Measurements from ENCODE around the gene SLC25A41. TPM values are rescaled to one million over a fixed set of nuclear protein-coding genes. Genes with fewer than 3 reads are reported as not detected.

SLC25A41 gene
- polyA plus RNA-seq, 3 donors: not detected

DNA sequence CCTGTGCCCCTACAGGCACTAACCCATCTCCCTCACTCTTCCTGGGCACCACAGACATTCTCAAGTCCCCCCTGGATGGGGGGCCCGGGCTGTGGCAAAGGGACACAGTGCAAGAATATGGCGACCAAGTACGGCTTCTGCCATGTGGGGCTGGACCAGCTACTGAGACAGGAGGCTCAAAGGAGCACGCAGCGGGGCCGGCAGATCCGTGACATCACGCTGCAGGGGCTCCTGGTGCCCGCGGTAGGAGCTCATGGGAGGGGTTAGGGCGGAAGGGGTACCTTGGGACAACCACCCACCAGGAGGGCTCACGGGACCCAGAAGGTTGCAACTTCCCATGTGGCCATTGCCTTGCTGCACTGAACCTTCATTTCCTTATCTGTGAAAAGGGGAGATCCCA lies 37.3 kb downstream of the SLC25A41 start:
- TF ChIP-seq, protein P1, sequence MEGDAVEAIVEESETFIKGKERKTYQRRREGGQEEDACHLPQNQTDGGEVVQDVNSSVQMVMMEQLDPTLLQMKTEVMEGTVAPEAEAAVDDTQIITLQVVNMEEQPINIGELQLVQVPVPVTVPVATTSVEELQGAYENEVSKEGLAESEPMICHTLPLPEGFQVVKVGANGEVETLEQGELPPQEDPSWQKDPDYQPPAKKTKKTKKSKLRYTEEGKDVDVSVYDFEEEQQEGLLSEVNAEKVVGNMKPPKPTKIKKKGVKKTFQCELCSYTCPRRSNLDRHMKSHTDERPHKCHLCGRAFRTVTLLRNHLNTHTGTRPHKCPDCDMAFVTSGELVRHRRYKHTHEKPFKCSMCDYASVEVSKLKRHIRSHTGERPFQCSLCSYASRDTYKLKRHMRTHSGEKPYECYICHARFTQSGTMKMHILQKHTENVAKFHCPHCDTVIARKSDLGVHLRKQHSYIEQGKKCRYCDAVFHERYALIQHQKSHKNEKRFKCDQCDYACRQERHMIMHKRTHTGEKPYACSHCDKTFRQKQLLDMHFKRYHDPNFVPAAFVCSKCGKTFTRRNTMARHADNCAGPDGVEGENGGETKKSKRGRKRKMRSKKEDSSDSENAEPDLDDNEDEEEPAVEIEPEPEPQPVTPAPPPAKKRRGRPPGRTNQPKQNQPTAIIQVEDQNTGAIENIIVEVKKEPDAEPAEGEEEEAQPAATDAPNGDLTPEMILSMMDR (IDR thresholded peaks at IDR 0.05): no peak
- no peak for DNase-seq
- no peak overlapping the region for H3K27ac ChIP-seq (ENCODE audit: low read depth in 1 of 2, low read length in 2 of 2)
- H3K36me3 ChIP-seq (replicated peaks in 1 of 2; ENCODE audit: control insufficient read depth in 1 of 2, insufficient read depth in 2 of 2, low read length in 2 of 2): peaks cover 0 to 5% of the 10 kb centered on the region in 2 donors
- H3K27me3 ChIP-seq (ENCODE audit: control insufficient read depth in 2 of 2, insufficient read depth in 2 of 2, low read length in 2 of 2): no peaks in the 10 kb centered on the region
- peak overlapping the region in 1 of 7 donors; percentile 64 for H3K27ac Mint-ChIP-seq
- no peak overlapping the region for H3K4me2 ChIP-seq (replicated peaks; ENCODE audit: extremely low read depth, low read length, poor library complexity, severe bottlenecking)
- peaks cover 1 to 8% (median 6%) of the 10 kb centered on the region in 3 donors for H3K27me3 Mint-ChIP-seq (ENCODE audit: low read depth in 3 of 3)
- intact Hi-C loops (cut with micrococcal nuclease): no loop called here
- H4K20me1 ChIP-seq (ENCODE audit: insufficient read depth, low read length): no peaks in the 10 kb centered on the region
- H3K9me3 Mint-ChIP-seq: no peaks in the 10 kb centered on the region
- 97% methylated on average over 10 of the region's 12 CpGs for WGBS (ENCODE audit: insufficient coverage)
- peaks cover 17% of the 10 kb centered on the region for H3K79me2 ChIP-seq (ENCODE audit: insufficient read depth, low read length)
- H3K9me3 ChIP-seq (replicated peaks in 1 of 2; ENCODE audit: control insufficient read depth in 1 of 2, insufficient read depth in 1 of 2, low read length in 2 of 2): no peaks in the 10 kb centered on the region
- H3K4me1 Mint-ChIP-seq: peaks cover 16% of the 10 kb centered on the region
- no peak overlapping the region for H3K4me3 ChIP-seq (replicated peaks in 1 of 3; ENCODE audit: low read depth in 2 of 3, low read length in 3 of 3)
- H2AFZ ChIP-seq (ENCODE audit: insufficient read depth, low read depth, low read length, poor library complexity, severe bottlenecking): no peak overlapping the region
- H3K9ac ChIP-seq (ENCODE audit: insufficient read depth, low read length, poor library complexity, severe bottlenecking): no peak overlapping the region
- peaks cover 2 to 8% of the 10 kb centered on the region in 2 donors for H3K36me3 Mint-ChIP-seq
- peaks cover 14 to 22% of the 10 kb centered on the region in 2 donors for H3K4me1 ChIP-seq (ENCODE audit: control insufficient read depth in 1 of 2, insufficient read depth in 2 of 2, low read length in 2 of 2)
- H3K4me3 Mint-ChIP-seq: no peak overlapping the region

DNA sequence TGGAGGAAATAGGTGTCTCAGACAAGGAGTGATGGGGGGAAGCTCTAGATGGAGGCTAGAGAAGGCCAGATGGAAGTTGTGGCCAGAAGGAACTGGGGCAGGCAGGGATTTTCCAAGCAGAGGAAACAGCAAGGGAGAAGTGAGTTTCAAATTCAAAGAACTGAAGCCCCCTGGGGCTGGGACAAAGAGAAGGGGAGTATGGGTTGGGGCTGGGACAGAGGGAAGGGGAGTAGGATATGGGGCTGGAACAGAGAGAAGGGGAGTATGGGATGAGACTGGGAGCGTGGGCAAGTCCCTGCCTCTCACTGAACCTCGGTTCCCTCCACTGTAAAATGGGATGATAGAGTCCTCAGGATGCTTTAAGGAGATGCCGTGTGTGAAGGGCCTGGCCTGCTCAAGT lies 38.7 kb downstream of the SLC25A41 start:
- DNase-seq: no peak
- Mint-ChIP-seq H3K9me3 (no peaks in the 10 kb centered on the region), H3K36me3 (peaks cover 6 to 21% of the 10 kb centered on the region in 2 donors), H3K27me3 (ENCODE audit: low read depth in 3 of 3) (peaks cover 1 to 8% (median 6%) of the 10 kb centered on the region in 3 donors), H3K27ac (peak overlapping the region in 3 of 7 donors; percentile 1 to 97 (median 35)), H3K4me1 (peaks cover 19% of the 10 kb centered on the region), H3K4me3 (no peak overlapping the region)
- no peaks in the 10 kb centered on the region for H3K9me3 ChIP-seq (replicated peaks in 1 of 2; ENCODE audit: control insufficient read depth in 1 of 2, insufficient read depth in 1 of 2, low read length in 2 of 2)
- TF ChIP-seq, protein P1 (IDR thresholded peaks at IDR 0.05): no peak
- intact Hi-C loops (cut with micrococcal nuclease): no loop called here
- H3K4me1 ChIP-seq (ENCODE audit: control insufficient read depth in 1 of 2, insufficient read depth in 2 of 2, low read length in 2 of 2): peaks cover 14 to 22% of the 10 kb centered on the region in 2 donors
- no peak overlapping the region for H3K4me2 ChIP-seq (replicated peaks; ENCODE audit: extremely low read depth, low read length, poor library complexity, severe bottlenecking)
- 90% methylated on average over 2 of the region's 3 CpGs for WGBS (ENCODE audit: insufficient coverage)
- H3K36me3 ChIP-seq (replicated peaks in 1 of 2; ENCODE audit: control insufficient read depth in 1 of 2, insufficient read depth in 2 of 2, low read length in 2 of 2): peaks cover 3 to 15% of the 10 kb centered on the region in 2 donors
- H3K9ac ChIP-seq (ENCODE audit: insufficient read depth, low read length, poor library complexity, severe bottlenecking): no peak overlapping the region
- H4K20me1 ChIP-seq (ENCODE audit: insufficient read depth, low read length): no peaks in the 10 kb centered on the region
- H2AFZ ChIP-seq (ENCODE audit: insufficient read depth, low read depth, low read length, poor library complexity, severe bottlenecking): no peak overlapping the region
- no peaks in the 10 kb centered on the region for H3K27me3 ChIP-seq (ENCODE audit: control insufficient read depth in 2 of 2, insufficient read depth in 2 of 2, low read length in 2 of 2)
- peaks cover 22% of the 10 kb centered on the region for H3K79me2 ChIP-seq (ENCODE audit: insufficient read depth, low read length)
- no peak overlapping the region for H3K27ac ChIP-seq (ENCODE audit: low read depth in 1 of 2, low read length in 2 of 2)
- H3K4me3 ChIP-seq (replicated peaks in 1 of 3; ENCODE audit: low read depth in 2 of 3, low read length in 3 of 3): no peak overlapping the region

All from CD14-positive monocyte (primary cell).